NOMO-1 treated with dmso at 0.1 percent for 144 hours (cell line): ENCODE measurements around the gene MZT2B.
"Not testable (repeated sequence)": the region's sequence is repeated elsewhere in the genome, so short reads cannot be mapped to it uniquely, and the experiment has no call there.

Experiments used
- DNase-seq: peaks from one replicate; lab custom pipeline; 2025; ENCODE audit not compliant: unreplicated experiment; lab: John Stamatoyannopoulos, UW

The MZT2B gene

GRCh38 chr2:130181880-130182682 lies at the start of gene MZT2B:
TSS of gene MZT2B (plus strand) at chr2:130182262. CDS start at chr2:130182283, 21 bp downstream.
- DNase-seq, result peak; percentile 76

- no peak for DNase-seq
Observed at GRCh38 chr2:130135692-130136541, 46.1 kb upstream of the MZT2B start.

- DNase-seq, result not testable (repeated sequence)
Observed at GRCh38 chr2:130136546-130136945, 45.5 kb upstream of the MZT2B start.

GRCh38 chr2:130137118-130137517 lies 44.9 kb upstream of the MZT2B start:
- DNase-seq, result not testable (repeated sequence)

GRCh38 chr2:130138326-130138725 lies 43.7 kb upstream of the MZT2B start:
- DNase-seq, result not testable (repeated sequence)

- DNase-seq, result not testable (repeated sequence)
Observed at GRCh38 chr2:130138841-130139251, 43.2 kb upstream of the MZT2B start.

DNA sequence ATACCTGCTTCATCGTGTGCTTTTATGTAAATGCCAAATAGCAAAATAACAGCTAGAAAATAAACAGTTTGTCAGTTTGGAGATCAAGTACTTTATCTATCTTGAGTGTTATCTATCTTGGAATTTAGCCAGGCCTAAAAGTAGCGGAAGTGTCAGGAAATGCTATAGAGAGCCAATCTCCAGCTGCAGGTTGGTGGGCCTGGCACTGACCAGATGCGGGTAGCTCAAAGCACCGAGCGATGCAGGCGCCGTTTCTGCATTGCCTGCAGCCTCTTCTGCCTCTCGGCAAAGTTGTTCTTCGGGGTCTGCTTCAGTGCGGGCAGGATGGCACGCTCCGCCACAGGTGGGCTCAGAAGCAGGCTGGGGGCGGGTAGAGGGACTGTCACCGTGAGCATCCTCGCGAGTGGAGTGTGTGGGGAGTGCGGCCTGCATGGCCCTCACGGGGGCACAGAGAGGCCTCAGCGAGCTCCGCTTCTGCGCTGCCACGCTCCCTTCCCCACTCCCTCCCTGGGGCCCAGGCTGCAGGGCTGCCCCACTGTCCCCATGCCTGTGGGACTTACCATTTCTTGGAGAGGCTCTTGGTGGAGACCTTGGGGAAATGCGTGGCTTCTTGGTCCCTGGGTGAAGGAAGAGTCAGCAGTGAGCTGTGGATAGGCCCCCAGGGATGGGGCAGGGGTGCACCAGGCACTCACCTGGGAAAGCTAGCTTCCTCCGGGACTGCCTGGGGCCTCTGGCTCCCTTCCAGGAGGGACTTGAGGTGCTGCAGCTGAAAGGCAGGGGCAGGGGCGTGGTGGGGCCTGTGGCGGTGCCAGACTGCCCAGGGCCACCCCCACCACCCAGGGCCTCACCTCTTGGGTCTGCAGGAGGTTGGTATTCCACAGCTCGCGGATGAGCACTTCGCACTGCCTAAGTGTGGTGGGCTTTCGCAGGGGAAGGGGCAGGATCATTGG lies 42.5 kb upstream of the MZT2B start:
- not testable (repeated sequence) for DNase-seq

DNA sequence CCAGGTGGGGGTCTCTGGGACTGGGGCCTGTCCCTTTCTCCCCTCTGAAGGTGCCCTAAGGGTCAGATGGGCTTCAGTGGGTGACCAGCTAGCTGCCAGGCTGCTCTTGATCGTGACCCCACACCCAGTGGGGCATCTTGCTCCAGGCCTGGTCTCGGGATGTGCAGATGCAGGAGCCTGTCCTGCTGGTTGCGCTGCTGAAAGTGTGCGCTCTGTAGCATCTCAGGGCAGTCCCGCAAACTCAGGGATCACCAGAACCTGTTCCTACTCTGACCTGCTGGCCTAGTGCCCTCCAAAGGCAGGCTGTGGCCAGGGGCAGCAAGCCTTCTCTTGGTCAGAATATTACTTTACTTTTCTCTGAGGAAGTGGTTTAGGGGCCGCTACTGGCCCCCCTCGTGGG lies 41.5 kb upstream of the MZT2B start:
- not testable (repeated sequence) for DNase-seq

- not testable (repeated sequence) for DNase-seq
Observed at GRCh38 chr2:130141002-130141401, 41.1 kb upstream of the MZT2B start.

GRCh38 chr2:130141645-130142370 lies 40.3 kb upstream of the MZT2B start:
- not testable (repeated sequence) for DNase-seq

GRCh38 chr2:130142396-130143265 lies 39.4 kb upstream of the MZT2B start:
- not testable (repeated sequence) for DNase-seq

GRCh38 chr2:130143266-130144039 lies 38.6 kb upstream of the MZT2B start:
- not testable (repeated sequence) for DNase-seq

- not testable (repeated sequence) for DNase-seq
Observed at GRCh38 chr2:130145006-130145414, 37.1 kb upstream of the MZT2B start, which contains the start of gene CCDC74B. TSS of gene CCDC74B (minus strand) at chr2:130145112. CDS start at chr2:130144996, 116 bp downstream.

GRCh38 chr2:130148515-130148914 lies 33.5 kb upstream of the MZT2B start:
- DNase-seq, result not testable (repeated sequence)

DNA sequence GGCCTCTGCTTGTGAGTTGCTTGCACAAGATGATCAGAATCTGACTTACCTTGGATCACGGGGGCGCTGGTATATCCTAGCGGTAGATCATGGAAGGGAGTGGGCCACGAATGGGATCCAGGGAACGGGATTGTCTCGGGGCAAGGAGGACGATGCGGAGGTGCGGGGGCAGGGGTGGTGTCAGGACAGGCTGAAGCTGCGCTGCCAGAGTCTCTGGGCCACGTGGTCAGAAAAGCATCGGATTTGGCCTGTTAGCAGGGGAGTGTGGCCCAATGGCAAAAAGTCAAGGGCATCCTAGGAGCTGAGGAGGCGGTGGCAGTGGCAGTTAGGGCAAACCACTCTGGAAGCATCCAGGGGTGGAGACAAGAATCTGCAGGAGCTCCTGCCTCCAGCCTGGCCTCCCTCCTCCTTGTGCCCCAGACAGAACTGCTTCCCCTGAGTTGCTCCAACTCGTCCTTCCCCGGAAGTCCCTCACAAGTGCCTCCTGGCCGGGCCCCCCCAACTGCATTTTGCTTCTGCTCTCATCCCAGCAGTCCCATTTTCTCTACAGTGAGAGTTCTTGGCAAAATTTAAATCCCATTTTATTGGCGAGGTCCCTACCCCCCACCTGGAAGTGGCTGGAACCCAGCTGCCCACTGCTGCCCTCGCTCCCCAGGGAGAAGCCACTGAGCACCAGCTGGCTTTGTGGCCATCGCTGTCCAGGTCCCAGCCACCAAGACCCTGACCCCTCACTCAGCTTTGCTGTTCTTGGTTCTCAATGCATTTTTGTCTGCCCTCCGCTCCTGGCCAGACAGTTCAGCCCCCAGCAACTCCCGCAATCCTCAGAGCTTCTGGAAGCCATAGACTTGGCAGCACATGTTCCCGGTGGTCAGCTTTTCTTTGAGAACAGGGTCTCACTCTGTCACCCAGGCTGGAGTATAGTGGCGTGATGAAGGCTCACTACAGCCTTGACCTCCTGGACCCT lies 31.6 kb upstream of the MZT2B start:
- DNase-seq, result no peak

- DNase-seq, result not testable (repeated sequence)
Observed at GRCh38 chr2:130151145-130151512, 30.9 kb upstream of the MZT2B start.
